ENCODE data around the gene SIM2. TPM values are rescaled to one million over a fixed set of nuclear protein-coding genes. Genes with fewer than 3 reads are reported as not detected.

SIM2 gene
- total RNA-seq, 2 experiments from 2014 or later: not detected

- no peak overlapping the region for H2AFZ ChIP-seq (ENCODE audit: low read length)
- no peak for DNase-seq (ENCODE audit: low spot score)
- no peaks in the 10 kb centered on the region for H3K79me2 ChIP-seq (ENCODE audit: insufficient read depth, low read depth, low read length)
- no peaks in the 10 kb centered on the region for H3K9me2 ChIP-seq (ENCODE audit: insufficient read depth, low read length)
- no peaks in the 10 kb centered on the region for H3K4me1 ChIP-seq (ENCODE audit: insufficient read depth, low read length, poor library complexity, severe bottlenecking)
- intact Hi-C loops (cut with micrococcal nuclease; ENCODE audit: unreplicated experiment): no loop called here
- no TSS peak for BruUV-seq (replicated peaks)
- H3K4me3 ChIP-seq (ENCODE audit: low read depth, low read length, poor library complexity, severe bottlenecking): no peak overlapping the region
- H4K20me1 ChIP-seq (ENCODE audit: insufficient read depth, low read length): no peaks in the 10 kb centered on the region
- TF ChIP-seq CTCF (conservative IDR thresholded peaks at IDR 0.05; ENCODE audit: low read length): no peak
- TF ChIP-seq EZH2phosphoT487 (IDR thresholded peaks at IDR 0.05; ENCODE audit: borderline replicate concordance, low read depth, low read length): no peak
- POLR2A ChIA-PET: interaction anchor here (0.7 kb wide), 1 partner anchor 956 kb away, joined by 3 read pairs; no protein-coding TSS in a partner anchor
- H3K36me3 ChIP-seq (ENCODE audit: insufficient read depth, low read length): no peaks in the 10 kb centered on the region
- no peak overlapping the region for H3K27ac ChIP-seq (ENCODE audit: low read depth, low read length, poor library complexity, severe bottlenecking)
- H3K4me2 ChIP-seq (ENCODE audit: low read length): no peak overlapping the region
- CTCF ChIA-PET (ENCODE audit: unreplicated experiment): no interaction called here
- H3K9me3 ChIP-seq (ENCODE audit: low read length): peaks cover 4% of the 10 kb centered on the region; the same call in 1 of the 2 replicates
These were observed 20.4 kb upstream of the SIM2 start for GRCh38 chr21:36678538-36678937.

GRCh38 chr21:36681117-36681631 lies 17.7 kb upstream of the SIM2 start:
- H4K20me1 ChIP-seq (ENCODE audit: insufficient read depth, low read length): no peaks in the 10 kb centered on the region
- no TSS peak for BruUV-seq (replicated peaks)
- no peak overlapping the region for H3K4me3 ChIP-seq (ENCODE audit: low read depth, low read length, poor library complexity, severe bottlenecking)
- DNase-seq (ENCODE audit: low spot score): no peak
- ChIA-PET CTCF (ENCODE audit: unreplicated experiment) (no interaction called here), POLR2A (interaction anchor here (0.7 to 1.0 kb wide), 2 partner anchors 74 to 76 kb away, joined by 3 to 4 read pairs; no protein-coding TSS in a partner anchor)
- no peak overlapping the region for H2AFZ ChIP-seq (ENCODE audit: low read length)
- no peaks in the 10 kb centered on the region for H3K36me3 ChIP-seq (ENCODE audit: insufficient read depth, low read length)
- TF ChIP-seq CTCF (conservative IDR thresholded peaks at IDR 0.05; ENCODE audit: low read length) (no peak), EZH2phosphoT487 (IDR thresholded peaks at IDR 0.05; ENCODE audit: borderline replicate concordance, low read depth, low read length) (no peak)
- no peaks in the 10 kb centered on the region for H3K4me1 ChIP-seq (ENCODE audit: insufficient read depth, low read length, poor library complexity, severe bottlenecking)
- intact Hi-C loops (cut with micrococcal nuclease; ENCODE audit: unreplicated experiment): no loop called here
- H3K79me2 ChIP-seq (ENCODE audit: insufficient read depth, low read depth, low read length): no peaks in the 10 kb centered on the region
- no peaks in the 10 kb centered on the region for H3K9me2 ChIP-seq (ENCODE audit: insufficient read depth, low read length)
- H3K9me3 ChIP-seq (ENCODE audit: low read length): peaks cover 4% of the 10 kb centered on the region; the same call in 1 of the 2 replicates
- H3K27ac ChIP-seq (ENCODE audit: low read depth, low read length, poor library complexity, severe bottlenecking): no peak overlapping the region
- no peak overlapping the region for H3K4me2 ChIP-seq (ENCODE audit: low read length)

GRCh38 chr21:36684957-36685714 lies 13.8 kb upstream of the SIM2 start:
- no peaks in the 10 kb centered on the region for H3K9me2 ChIP-seq (ENCODE audit: insufficient read depth, low read length)
- no peak for DNase-seq (ENCODE audit: low spot score)
- no peak overlapping the region for H2AFZ ChIP-seq (ENCODE audit: low read length)
- intact Hi-C loops (cut with micrococcal nuclease; ENCODE audit: unreplicated experiment): no loop called here
- no peaks in the 10 kb centered on the region for H3K4me1 ChIP-seq (ENCODE audit: insufficient read depth, low read length, poor library complexity, severe bottlenecking)
- H4K20me1 ChIP-seq (ENCODE audit: insufficient read depth, low read length): no peaks in the 10 kb centered on the region
- peaks cover 4% of the 10 kb centered on the region; the same call in 1 of the 2 replicates for H3K9me3 ChIP-seq (ENCODE audit: low read length)
- TF ChIP-seq EZH2phosphoT487 (IDR thresholded peaks at IDR 0.05; ENCODE audit: borderline replicate concordance, low read depth, low read length) (no peak), CTCF (conservative IDR thresholded peaks at IDR 0.05; ENCODE audit: low read length) (no peak)
- H3K79me2 ChIP-seq (ENCODE audit: insufficient read depth, low read depth, low read length): no peaks in the 10 kb centered on the region
- ChIA-PET POLR2A (interaction anchor here (0.6 to 0.7 kb wide), 2 partner anchors 26 to 441 kb away, joined by 3 read pairs; no protein-coding TSS in a partner anchor), CTCF (ENCODE audit: unreplicated experiment) (no interaction called here)
- H3K27ac ChIP-seq (ENCODE audit: low read depth, low read length, poor library complexity, severe bottlenecking): no peak overlapping the region
- BruUV-seq (replicated peaks): no TSS peak
- H3K4me3 ChIP-seq (ENCODE audit: low read depth, low read length, poor library complexity, severe bottlenecking): no peak overlapping the region
- no peaks in the 10 kb centered on the region for H3K36me3 ChIP-seq (ENCODE audit: insufficient read depth, low read length)
- no peak overlapping the region for H3K4me2 ChIP-seq (ENCODE audit: low read length)

All from OCI-LY7 (cell line).